Measurements from ENCODE around the gene ABCA2.
"Not testable (repeated sequence)": the region's sequence is repeated elsewhere in the genome, so short reads cannot be mapped to it uniquely, and the experiment has no call there.

The ABCA2 gene

DNA sequence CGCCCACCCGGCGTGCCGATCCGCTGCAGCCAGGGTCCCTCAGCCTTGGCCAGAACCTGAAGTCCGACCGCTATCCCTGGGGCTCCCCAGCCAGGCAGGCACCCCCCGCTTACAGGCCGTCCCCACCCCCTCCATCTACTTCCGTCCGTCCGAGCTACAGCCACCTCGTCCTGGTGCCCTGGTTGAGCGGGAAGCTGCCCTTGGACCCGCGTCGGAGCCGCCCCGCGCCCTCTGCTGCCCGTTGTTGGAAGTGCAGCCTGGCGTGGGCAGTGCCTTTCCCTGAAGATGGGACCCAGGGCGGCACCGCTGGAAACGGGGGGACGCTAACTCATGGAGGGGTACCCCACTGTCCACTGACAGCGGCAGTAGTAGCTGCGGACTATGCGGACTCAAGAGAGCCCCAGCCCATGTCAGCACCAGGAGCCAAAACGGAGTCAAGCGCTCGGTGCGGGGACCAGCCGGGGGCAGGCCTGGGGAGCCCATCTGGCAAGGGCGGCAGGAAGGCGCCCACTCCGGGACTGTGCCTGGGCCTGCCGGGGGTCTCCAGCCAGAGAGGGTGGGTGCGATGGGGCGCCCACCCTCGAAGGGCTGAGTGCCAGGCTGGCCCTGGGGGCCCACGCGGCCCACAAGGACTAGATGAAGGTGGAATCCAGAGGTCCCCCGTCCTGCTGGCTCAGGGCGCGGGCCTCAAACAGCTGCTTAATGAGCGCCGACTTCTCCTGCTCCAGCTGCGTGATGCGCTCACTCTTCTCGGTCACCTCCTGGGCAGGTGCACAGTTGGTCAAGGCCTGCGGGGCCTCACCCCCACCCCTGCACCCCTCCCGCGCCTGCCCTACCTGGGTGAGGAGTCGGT is 36.2 kb upstream of the ABCA2 start:
- no peak for DNase-seq (ENCODE audit: low read depth)
- no peak overlapping the region for H3K4me3 ChIP-seq (ENCODE audit: low read depth, low read length)

GRCh38 chr9:137063311-137064026 is 35.4 kb upstream of the ABCA2 start:
- H3K4me3 ChIP-seq (ENCODE audit: low read depth, low read length) = no peak overlapping the region

GRCh38 chr9:137062798-137063197 is 34.8 kb upstream of the ABCA2 start:
- not testable (repeated sequence) for H3K4me3 ChIP-seq (ENCODE audit: low read depth, low read length); DNase-seq (ENCODE audit: low read depth)

More at GRCh38 chr9:137063311-137064026, 35.4 kb upstream of the ABCA2 start:
- DNase-seq (ENCODE audit: low read depth) = no peak

GRCh38 chr9:137062384-137062783 is 34.3 kb upstream of the ABCA2 start:
- H3K4me3 ChIP-seq (ENCODE audit: low read depth, low read length) = no peak overlapping the region
- DNase-seq (ENCODE audit: low read depth) = no peak

DNA sequence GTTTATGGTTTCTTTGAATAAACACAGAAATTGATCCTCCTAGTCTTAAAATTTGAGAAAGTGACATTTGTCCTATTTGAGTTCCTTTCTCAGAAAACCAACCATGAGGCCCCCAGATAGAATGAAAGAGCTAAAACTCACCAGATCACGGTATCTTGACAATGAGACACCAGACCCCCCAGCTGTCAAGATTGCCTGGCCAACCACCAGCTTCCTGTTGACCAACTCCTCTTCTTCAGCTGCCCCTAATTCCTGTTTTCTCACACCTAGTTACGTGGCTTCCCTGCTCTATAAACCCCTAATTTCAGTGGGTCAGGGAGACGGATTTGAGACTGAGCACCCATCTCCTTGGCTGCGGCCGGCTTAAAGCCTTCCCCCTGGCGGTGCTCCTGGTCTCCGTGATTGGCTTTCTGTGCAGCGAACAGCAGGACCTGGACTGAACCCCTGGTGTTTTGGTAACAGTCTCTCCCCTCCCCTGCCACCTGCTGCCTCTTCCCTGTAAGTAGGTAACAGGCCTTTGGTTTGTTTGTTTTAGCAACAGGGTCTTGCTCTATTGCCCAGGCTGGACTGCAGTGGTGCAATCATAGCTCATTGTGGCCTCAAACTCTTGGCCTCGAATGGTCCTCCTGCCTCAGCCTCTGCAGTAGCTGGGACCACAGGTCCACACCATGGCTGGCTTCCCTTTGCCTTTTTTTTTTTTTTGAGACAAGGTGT is 30.6 kb upstream of the ABCA2 start:
- no peak for DNase-seq (ENCODE audit: low read depth)
- no peak overlapping the region for H3K4me3 ChIP-seq (ENCODE audit: low read depth, low read length)

DNA sequence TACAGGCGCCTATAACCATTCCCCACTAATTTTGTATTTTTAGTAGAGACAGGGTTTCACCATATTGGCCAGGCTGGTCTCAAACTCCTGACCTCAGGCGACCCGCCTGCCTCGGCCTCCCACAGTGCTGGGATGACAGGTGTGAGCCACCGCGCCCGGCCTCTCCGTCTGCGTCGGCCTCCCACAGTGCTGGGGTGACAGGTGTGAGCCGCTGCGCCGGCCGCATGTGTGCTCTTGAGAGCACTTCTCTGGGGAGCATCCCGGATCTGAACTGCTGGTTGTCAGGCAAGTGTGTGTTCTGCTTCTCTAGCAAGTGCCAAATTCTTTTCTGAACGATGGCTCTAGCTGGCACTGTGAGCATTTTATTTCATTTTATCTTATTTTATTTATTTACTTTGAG is 29.5 kb upstream of the ABCA2 start:
- H3K4me3 ChIP-seq (ENCODE audit: low read depth, low read length) = no peak overlapping the region
- no peak for DNase-seq (ENCODE audit: low read depth)

DNA sequence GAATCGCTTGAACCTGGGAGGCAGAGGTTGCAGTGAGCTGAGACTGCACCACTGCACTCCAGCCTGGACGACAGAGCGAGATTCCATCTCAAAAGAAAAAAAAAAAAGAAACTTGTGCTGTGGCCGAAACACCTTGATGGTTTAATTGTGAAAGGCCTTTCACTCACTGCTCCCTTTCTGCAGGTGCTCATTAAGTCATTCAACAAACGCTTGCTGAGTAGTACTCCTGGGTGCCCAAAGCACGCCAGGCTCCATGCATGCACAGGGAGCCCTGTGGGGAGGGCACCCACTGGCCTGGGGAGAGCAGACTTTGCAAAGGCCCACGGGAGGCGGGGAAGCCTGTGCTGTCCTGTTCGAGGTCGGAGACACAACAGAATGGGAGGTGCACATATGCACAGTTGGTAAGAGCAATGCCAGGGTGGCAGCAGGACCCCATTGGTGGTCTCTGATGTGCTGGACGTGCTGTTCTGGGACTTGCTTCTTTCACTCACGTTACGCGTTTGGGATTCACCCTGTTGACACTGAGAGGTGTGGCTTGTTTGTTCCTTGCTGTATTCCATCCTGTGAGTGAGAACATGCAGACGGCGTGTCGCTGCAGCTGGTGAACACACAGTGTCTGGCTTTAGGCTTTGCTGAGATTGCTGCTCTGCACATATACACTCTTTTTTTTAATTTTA is 28.8 kb upstream of the ABCA2 start:
- DNase-seq (ENCODE audit: low read depth) = no peak
- H3K4me3 ChIP-seq (ENCODE audit: low read depth, low read length) = no peak overlapping the region

- H3K4me3 ChIP-seq (ENCODE audit: low read depth, low read length) = no peak overlapping the region
- peak; percentile 39 for DNase-seq (ENCODE audit: low read depth)
Measured at GRCh38 chr9:137055385-137056364, 27.6 kb upstream of the ABCA2 start.

GRCh38 chr9:137054932-137055384 is 26.9 kb upstream of the ABCA2 start:
- H3K4me3 ChIP-seq (ENCODE audit: low read depth, low read length) = no peak overlapping the region
- DNase-seq (ENCODE audit: low read depth) = no peak

DNA sequence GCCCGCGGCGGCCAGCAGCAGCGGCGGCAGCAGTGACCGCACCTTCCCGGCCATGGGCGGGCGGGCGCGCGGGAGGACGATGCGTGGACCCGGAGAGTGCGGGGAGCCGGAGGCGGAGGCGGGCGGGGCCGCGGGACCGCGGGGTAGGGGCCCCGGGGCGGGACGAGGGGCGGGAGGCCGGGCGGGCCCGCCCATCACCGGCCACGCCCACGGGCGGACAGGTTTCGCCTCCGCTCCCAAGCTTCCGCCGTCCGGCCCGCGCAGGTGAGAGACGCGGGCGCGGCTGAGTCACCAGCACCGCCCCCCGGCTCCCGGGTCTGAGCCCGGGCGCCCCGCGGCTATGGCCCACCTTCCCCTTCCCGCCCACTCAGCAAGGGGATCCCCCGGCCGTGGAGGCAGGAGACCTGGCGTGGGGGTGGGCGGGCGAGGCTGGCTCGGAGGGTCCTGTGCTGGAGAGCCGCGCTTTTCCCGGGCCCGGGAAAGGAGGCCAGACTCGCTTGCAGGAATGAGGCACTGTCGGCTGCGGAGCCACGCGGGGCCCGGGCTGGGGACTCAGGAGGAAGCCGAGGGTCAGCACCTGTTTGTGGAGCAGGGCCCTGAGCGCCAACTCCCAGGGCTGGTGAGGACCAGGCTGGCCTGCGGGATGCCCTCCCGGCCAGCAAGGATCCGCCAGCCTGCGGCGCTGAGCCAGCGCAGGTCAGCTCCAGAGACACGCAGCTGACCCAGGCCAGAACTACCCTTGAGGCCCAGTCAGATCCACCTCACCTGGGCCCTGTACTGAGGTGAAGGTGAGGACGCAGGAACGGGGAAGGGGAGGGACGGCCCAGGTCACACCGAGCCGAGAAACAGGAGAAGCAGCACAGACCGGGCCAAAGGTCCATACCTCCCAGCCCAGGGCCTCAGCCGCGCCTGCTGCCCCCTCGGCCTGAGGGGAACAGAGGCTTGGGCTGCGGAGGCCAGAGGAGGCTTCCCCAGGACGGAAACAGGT is 26.2 kb upstream of the ABCA2 start, which contains the start of gene ENTPD2:
TSS of gene ENTPD2 (minus strand) at position 118 of the 988 bp plus-strand sequence. CDS start at position 54, 64 bp downstream.
- DNase-seq (ENCODE audit: low read depth) = no peak
- no peak within 1 kb of the TSS for H3K4me3 ChIP-seq (ENCODE audit: low read depth, low read length)

GRCh38 chr9:137052998-137053943 is 25.2 kb upstream of the ABCA2 start:
- no peak overlapping the region for H3K4me3 ChIP-seq (ENCODE audit: low read depth, low read length)
- DNase-seq (ENCODE audit: low read depth) = no peak

GRCh38 chr9:137052293-137052692 is 24.3 kb upstream of the ABCA2 start:
- H3K4me3 ChIP-seq (ENCODE audit: low read depth, low read length) = no peak overlapping the region
- DNase-seq (ENCODE audit: low read depth) = no peak

DNA sequence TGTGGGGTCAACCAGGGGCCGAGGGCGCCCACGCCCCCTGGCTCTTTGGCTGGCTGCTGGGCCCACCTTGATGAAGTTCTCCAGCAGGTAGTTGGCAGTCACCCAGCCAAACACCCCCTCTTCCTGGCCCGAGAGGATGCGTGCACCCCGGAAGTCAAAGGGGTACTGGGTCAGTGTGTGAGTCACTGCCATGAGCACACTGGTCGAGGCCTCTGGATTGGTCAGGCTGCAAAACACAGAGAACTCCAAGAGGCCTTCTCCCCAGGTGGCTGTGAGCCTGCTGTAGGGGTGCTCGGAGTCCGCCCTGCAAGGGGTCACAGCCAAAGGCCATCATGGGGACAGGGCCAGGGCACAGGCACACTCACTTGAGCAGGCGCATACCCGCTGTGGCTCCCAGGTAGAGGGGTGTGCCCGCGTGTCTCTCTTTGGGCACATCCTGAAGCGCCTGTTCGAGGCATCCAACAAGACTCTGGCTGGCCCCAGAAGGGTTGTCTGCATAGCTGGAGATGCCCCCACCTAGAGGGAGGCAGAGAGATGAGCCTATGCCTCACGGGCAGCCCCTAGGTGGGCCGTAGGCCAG is 23.2 kb upstream of the ABCA2 start:
- DNase-seq (ENCODE audit: low read depth) = no peak
- no peak overlapping the region for H3K4me3 ChIP-seq (ENCODE audit: low read depth, low read length)

DNA sequence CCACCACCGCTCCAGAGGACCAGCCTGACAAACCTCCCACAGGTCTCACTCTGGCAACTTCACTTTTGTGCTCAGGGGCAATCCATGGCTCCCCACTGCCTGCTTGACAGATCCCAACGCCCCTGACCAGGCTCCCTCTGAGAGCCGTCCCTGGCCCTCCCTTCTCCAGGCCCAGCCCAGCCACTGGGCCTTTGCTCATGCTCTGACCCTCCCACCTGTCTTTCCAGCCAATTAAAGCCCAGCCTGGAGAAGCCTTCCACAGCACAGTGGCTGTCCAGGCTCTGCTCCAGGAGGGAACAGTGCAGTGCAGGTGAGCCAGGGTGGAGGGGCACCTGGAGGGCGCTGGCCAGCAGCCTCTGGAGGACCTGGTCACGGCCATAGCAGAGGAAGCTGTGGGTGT is 22.5 kb upstream of the ABCA2 start:
- DNase-seq (ENCODE audit: low read depth) = no peak
- no peak overlapping the region for H3K4me3 ChIP-seq (ENCODE audit: low read depth, low read length)

DNA sequence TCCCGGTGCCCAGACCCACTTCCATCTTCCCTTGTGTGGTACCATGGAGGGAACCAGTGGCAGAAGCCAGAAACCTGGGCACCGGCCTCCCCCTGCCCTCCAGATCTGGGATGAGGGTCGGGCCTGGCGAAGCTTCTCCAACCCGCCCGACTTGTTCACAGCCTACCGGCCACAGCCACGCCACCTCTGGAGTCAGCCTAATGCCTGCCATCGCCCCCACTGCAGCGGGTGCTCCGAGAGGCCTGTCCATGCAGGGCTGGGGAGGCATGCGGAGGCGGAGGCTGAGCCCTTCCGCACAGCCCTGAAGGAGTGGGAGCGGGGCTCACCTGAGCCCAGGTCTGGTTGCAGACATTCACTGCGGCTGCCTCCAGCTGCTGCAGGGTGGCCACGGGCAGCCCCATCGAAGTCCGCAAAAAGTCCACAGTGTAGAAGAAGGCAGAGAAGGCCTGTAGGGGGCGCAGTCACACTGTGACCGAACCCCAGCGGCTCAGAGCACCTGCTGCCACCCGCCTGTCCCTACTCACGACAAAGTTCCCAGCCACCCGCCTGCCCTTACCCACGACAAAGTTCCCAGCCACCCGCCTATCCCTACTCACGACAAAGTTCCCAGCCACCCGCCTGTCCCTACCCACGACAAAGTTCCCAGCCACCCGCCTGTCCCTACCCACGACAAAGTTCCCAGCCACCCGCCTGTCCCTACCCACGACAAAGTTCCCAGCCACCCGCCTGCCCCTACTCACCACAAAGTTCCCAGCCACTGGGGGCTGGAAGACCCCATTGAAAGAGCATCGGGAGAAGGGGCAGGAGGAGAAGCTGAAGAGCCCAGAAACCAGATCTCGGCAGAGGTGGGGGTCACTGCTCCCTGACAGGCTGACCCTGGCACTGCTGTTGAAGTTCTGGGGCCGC is 21.8 kb upstream of the ABCA2 start:
- DNase-seq (ENCODE audit: low read depth) = no peak
- no peak overlapping the region for H3K4me3 ChIP-seq (ENCODE audit: low read depth, low read length)

Data from skeletal muscle cell (primary cell).